IMR-90 (cell line): Measurements from ENCODE around the gene SLC33A1. TPM values are rescaled to one million over a fixed set of nuclear protein-coding genes. Genes with fewer than 3 reads are reported as not detected.

Experiments used
- ATAC-seq: fragments of 200-7000 bp; cut with Tn5 transposase; 2 replicates; pipeline ENCODE4 v1.9.1; 2020; ENCODE audit warnings: low read depth, mild to moderate bottlenecking, moderate library complexity
- BruUV-seq: library from RNA; stranded (reverse); fragments of 400-500 nt; replicated peaks from 2 replicates; lab custom pipeline; 2021; lab: Mats Ljungman, UMichigan
- CTCF ChIA-PET: fragments of 300-600 bp; formaldehyde crosslinking; extraction: SDS; loops from one replicate; lab custom pipeline; 2021; ENCODE audit warnings: antibody characterized with exemption; lab: Yijun Ruan, JAX
- POLR2A ChIA-PET: fragments of 300-600 bp; sonication (Branson Sonifier 250); formaldehyde crosslinking; loops from one replicate; lab custom pipeline; 2022; ENCODE audit warnings: antibody characterized with exemption; ENCODE audit not compliant: unreplicated experiment; lab: Charles Lee
- DNase-seq: peaks from one replicate; pipeline ENCODE4 v3.0.0; 2013
- H2AFZ ChIP-seq: replicated peaks from 2 replicates; pipeline ENCODE3; 2013; ENCODE audit warnings: low read length, mild to moderate bottlenecking; ENCODE audit not compliant: poor library complexity
- H2AK5ac ChIP-seq: 2 replicates; pipeline ENCODE4 v1.6.1; 2013; ENCODE audit warnings: low read depth, low read length, inconsistent platforms
- H2AK9ac ChIP-seq: replicated peaks from 2 replicates; pipeline ENCODE3; 2013; ENCODE audit warnings: mild to moderate bottlenecking, low read depth, low read length, moderate library complexity; ENCODE audit not compliant: poor library complexity
- H2BK120ac ChIP-seq: 2 replicates; pipeline ENCODE4 v1.6.1; 2013; ENCODE audit warnings: low read depth, low read length, inconsistent platforms
- H2BK15ac ChIP-seq: 3 replicates; pipeline ENCODE4 v1.6.1; 2013; ENCODE audit warnings: low read depth, low read length, inconsistent platforms
- H2BK20ac ChIP-seq: 2 replicates; pipeline ENCODE4 v1.6.1; 2013; ENCODE audit warnings: low read depth, mild to moderate bottlenecking, inconsistent platforms, low read length, moderate library complexity
- H2BK5ac ChIP-seq: 2 replicates; pipeline ENCODE4 v1.6.1; 2013; ENCODE audit warnings: mild to moderate bottlenecking, low read depth, low read length, inconsistent platforms; ENCODE audit not compliant: poor library complexity, severe bottlenecking
- H3K14ac ChIP-seq: replicated peaks from 2 replicates; pipeline ENCODE4 v1.6.1; 2013; ENCODE audit warnings: low read depth, low read length, inconsistent platforms
- H3K18ac ChIP-seq: 2 replicates; pipeline ENCODE4 v1.6.1; 2013; ENCODE audit warnings: low read depth, low read length, control low read depth
- H3K23ac ChIP-seq: 2 replicates; pipeline ENCODE4 v1.6.1; 2013; ENCODE audit warnings: low read depth, low read length, inconsistent platforms
- H3K27ac ChIP-seq: 2 replicates; pipeline ENCODE4 v1.5.1; 2013; ENCODE audit warnings: mild to moderate bottlenecking, control low read depth, low read length; ENCODE audit not compliant: insufficient read depth
- H3K27me3 ChIP-seq: 2 replicates; pipeline ENCODE4 v1.6.1; 2013; ENCODE audit warnings: low read length; ENCODE audit not compliant: control insufficient read depth, insufficient read depth
- H3K36me3 ChIP-seq: 2 replicates; pipeline ENCODE4 v1.6.1; 2013; ENCODE audit warnings: low read length, mixed read lengths; ENCODE audit not compliant: control insufficient read depth, insufficient read depth
- H3K4ac ChIP-seq: 2 replicates; pipeline ENCODE4 v1.6.1; 2013; ENCODE audit warnings: low read depth, low read length, inconsistent platforms
- H3K4me1 ChIP-seq: 2 replicates; pipeline ENCODE4 v1.6.1; 2013; ENCODE audit warnings: low read length, mixed read lengths; ENCODE audit not compliant: control insufficient read depth, insufficient read depth
- H3K4me2 ChIP-seq: 2 replicates; pipeline ENCODE4 v1.6.1; 2013; ENCODE audit warnings: low read depth, mild to moderate bottlenecking, control low read depth, low read length, moderate library complexity
- H3K4me3 ChIP-seq: 2 replicates; pipeline ENCODE4 v1.5.1; 2013; ENCODE audit warnings: low read depth, mild to moderate bottlenecking, control low read depth, low read length, moderate library complexity; ENCODE audit not compliant: insufficient read depth
- H3K56ac ChIP-seq: 2 replicates; pipeline ENCODE4 v1.6.1; 2013; ENCODE audit warnings: low read length, inconsistent platforms; ENCODE audit not compliant: insufficient read depth; ENCODE audit errors: extremely low read depth
- H3K79me1 ChIP-seq, 2 experiments: 2 replicates each; pipeline ENCODE4 v1.6.1; 2013; ENCODE audit warnings: low read length in 2 of 2, inconsistent platforms in 1 of 2, low read depth in 1 of 2
- H3K9ac ChIP-seq: 2 replicates; pipeline ENCODE4 v1.6.1; 2013; ENCODE audit warnings: low read depth, low read length, control low read depth
- H3K9me1 ChIP-seq: 2 replicates; pipeline ENCODE4 v1.6.1; 2013; ENCODE audit warnings: low read length, inconsistent platforms; ENCODE audit not compliant: insufficient read depth
- H3K9me3 ChIP-seq: 2 replicates; pipeline ENCODE4 v1.6.1; 2013; ENCODE audit warnings: low read length; ENCODE audit not compliant: control insufficient read depth, insufficient read depth
- H4K20me1 ChIP-seq: 2 replicates; pipeline ENCODE4 v1.6.1; 2013; ENCODE audit warnings: low read length, inconsistent platforms; ENCODE audit not compliant: insufficient read depth
- H4K5ac ChIP-seq: 2 replicates; pipeline ENCODE4 v1.6.1; 2013; ENCODE audit warnings: mild to moderate bottlenecking, low read depth, low read length, control low read depth
- H4K8ac ChIP-seq, 2 experiments: 2 replicates each; pipeline ENCODE4 v1.6.1; 2013; ENCODE audit warnings: low read depth in 2 of 2, low read length in 2 of 2, control low read depth in 1 of 2, inconsistent platforms in 1 of 2
- H4K91ac ChIP-seq: 2 replicates; pipeline ENCODE4 v1.6.1; 2013; ENCODE audit warnings: low read depth, low read length, inconsistent platforms; ENCODE audit not compliant: insufficient read depth
- FOS ChIP-seq: fragments of 150-350 bp; IDR thresholded peaks from 2 replicates; pipeline ENCODE4 v1.6.1; 2016; ENCODE audit warnings: low read depth, low read length
- dilution Hi-C: fragments of 300-500 bp; cut with HindIII; formaldehyde crosslinking; loops from one replicate; pipeline ENCODE4 v1.14.3; 2018; ENCODE audit warnings: low sequenced_read_pairs; ENCODE audit not compliant: unreplicated experiment
- in situ Hi-C: fragments of 300-500 bp; cut with MboI; formaldehyde crosslinking; loops from 3 replicates; pipeline ENCODE4 v1.14.3; 2019; ENCODE audit warnings: low sequenced_read_pairs, inconsistent platforms, mixed read lengths
- intact Hi-C: fragments of 100-400 bp; cut with micrococcal nuclease; formaldehyde crosslinking; loops from 2 replicates; pipeline ENCODE4 v1.10.0; 2022
- polyA plus RNA-seq, 3 experiments: library from polyadenylated mRNA; depleted of rRNA; stranded (reverse); fragments of >200 nt; gene quantifications; 2 replicates each; pipeline ENCODE4 v1.2.3, GENCODE V29; 2012; ENCODE audit warnings: low replicate concordance in 1 of 3
- total RNA-seq: library from RNA; depleted of rRNA; stranded (reverse); fragments of >200 nt; gene quantifications from 2 replicates; pipeline ENCODE4 v1.2.3, GENCODE V29; 2012
- TF ChIP-seq, protein P1 (sequence below): fragments of 150-350 bp; IDR thresholded peaks from 2 replicates; pipeline ENCODE4 v1.6.1; 2017; ENCODE audit warnings: mild to moderate bottlenecking, antibody characterized with exemption, low read length, low read depth

Gene SLC33A1
- total and polyA plus RNA-seq, 2 of the 4 experiments (the other 2 are of a cell fraction): 12.9 to 32.4 TPM

DNA sequence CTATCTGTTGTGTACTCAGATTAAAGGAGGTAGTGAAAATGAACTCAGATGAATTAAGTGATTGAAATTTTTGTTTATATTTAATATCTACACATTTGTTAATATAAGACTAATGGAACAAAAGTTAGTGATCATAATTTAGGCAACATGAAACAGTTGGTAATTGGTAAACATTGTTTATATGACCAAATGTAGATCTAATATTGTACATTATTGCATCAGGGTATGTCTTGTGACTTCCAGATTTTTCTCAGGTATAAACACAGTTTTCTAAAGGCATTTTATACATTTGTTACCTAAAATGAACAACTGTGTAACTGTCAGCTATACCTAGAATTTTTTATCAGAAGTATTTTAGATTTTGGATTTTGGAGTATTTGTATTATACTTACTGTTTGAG, 31.1 kb upstream of the SLC33A1 start:
- DNase-seq: no peak
- no peak overlapping the region for H2AK9ac ChIP-seq
- ChIA-PET CTCF (no interaction called here), POLR2A (no interaction called here)
- no peak overlapping the region for H2AK5ac ChIP-seq
- H2BK15ac ChIP-seq: no peak overlapping the region
- H3K36me3 ChIP-seq: no peaks in the 10 kb centered on the region
- intact Hi-C loops (no loop called here), in situ Hi-C loops (no loop called here), dilution Hi-C loops (no loop called here)
- H4K5ac ChIP-seq: no peak overlapping the region
- H2BK120ac ChIP-seq: no peak overlapping the region
- peaks cover 3% of the 10 kb centered on the region for H3K4me1 ChIP-seq
- no peak overlapping the region for H3K27ac ChIP-seq
- no peak overlapping the region for H3K4me3 ChIP-seq
- H3K4ac ChIP-seq: no peak overlapping the region
- no peak overlapping the region for H3K23ac ChIP-seq
- peaks cover 25% of the 10 kb centered on the region for H4K20me1 ChIP-seq
- H3K9ac ChIP-seq: no peak overlapping the region
- peaks cover 0 to 48% of the 10 kb centered on the region in 2 experiments; a peak in 2 of 4 replicates for H3K79me1 ChIP-seq
- H3K27me3 ChIP-seq: no peaks in the 10 kb centered on the region
- TF ChIP-seq, protein P1, sequence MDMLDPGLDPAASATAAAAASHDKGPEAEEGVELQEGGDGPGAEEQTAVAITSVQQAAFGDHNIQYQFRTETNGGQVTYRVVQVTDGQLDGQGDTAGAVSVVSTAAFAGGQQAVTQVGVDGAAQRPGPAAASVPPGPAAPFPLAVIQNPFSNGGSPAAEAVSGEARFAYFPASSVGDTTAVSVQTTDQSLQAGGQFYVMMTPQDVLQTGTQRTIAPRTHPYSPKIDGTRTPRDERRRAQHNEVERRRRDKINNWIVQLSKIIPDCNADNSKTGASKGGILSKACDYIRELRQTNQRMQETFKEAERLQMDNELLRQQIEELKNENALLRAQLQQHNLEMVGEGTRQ: no peak
- no peak for TF ChIP-seq FOS
- H3K9me3 ChIP-seq: no peaks in the 10 kb centered on the region
- no peak overlapping the region for H4K91ac ChIP-seq
- H3K56ac ChIP-seq: no peak overlapping the region
- peaks cover 4% of the 10 kb centered on the region; the same call in 1 of the 2 replicates for H3K9me1 ChIP-seq
- H3K4me2 ChIP-seq: no peak overlapping the region
- no TSS peak for BruUV-seq
- H4K8ac ChIP-seq: no peak overlapping the region
- no peak overlapping the region for H2AFZ ChIP-seq
- no peak overlapping the region for H3K18ac ChIP-seq
- H2BK5ac ChIP-seq: no peak overlapping the region
- no peak overlapping the region for H3K14ac ChIP-seq
- ATAC-seq: no peak
- no peak overlapping the region for H2BK20ac ChIP-seq
